GM12891 (cell line): ENCODE data around the gene RAB6B.

ENCODE experiments used
- POLR2A ChIP-seq: IDR thresholded peaks from 2 replicates; pipeline ENCODE4 v1.6.1; 2011; ENCODE audit warnings: low read depth, low read length, control low read depth
- POLR2AphosphoS5 ChIP-seq: IDR thresholded peaks from 2 replicates; pipeline ENCODE4 v1.6.1; 2011; ENCODE audit warnings: low read depth, low read length, control low read depth
- POU2F2 ChIP-seq: IDR thresholded peaks from 2 replicates; pipeline ENCODE4 v1.6.1; 2011; ENCODE audit warnings: low read depth, mild to moderate bottlenecking, control low read depth, low read length, moderate library complexity

GRCh38 chr3:133843634-133844033 is 52.0 kb downstream of the RAB6B start:
- TF ChIP-seq POLR2AphosphoS5 (no peak), POU2F2 (no peak), POLR2A (no peak)
